CD8-positive, alpha-beta memory T cell (primary cell): ENCODE measurements around the gene SMURF2. TPM values are rescaled to one million over a fixed set of nuclear protein-coding genes. Genes with fewer than 3 reads are reported as not detected.

Source experiments
- CTCF ChIA-PET: fragments of 350-600 bp; sonication (Branson Sonifier 250); formaldehyde crosslinking; loops from one replicate; lab custom pipeline; 2021; ENCODE audit warnings: antibody characterized with exemption; lab: Charles Lee
- POLR2A ChIA-PET: fragments of 350-600 bp; sonication (Branson Sonifier 250); formaldehyde crosslinking; loops from one replicate; lab custom pipeline; 2021; ENCODE audit warnings: antibody characterized with exemption; lab: Charles Lee
- DNase-seq, 5 donors: peaks; one replicate each; pipeline versions ENCODE4 v3.0.0 to v3.0.0-alpha.2; 2020 to 2022; ENCODE audit warnings: mixed read lengths in 1 of 5
- H3K27ac ChIP-seq: one replicate; pipeline ENCODE4 v1.7.0; 2013; ENCODE audit warnings: low read depth, mild to moderate bottlenecking, low read length, moderate library complexity
- H3K27me3 ChIP-seq: 2 replicates; pipeline ENCODE4 v1.7.0; 2013; ENCODE audit warnings: low read length, mild to moderate bottlenecking; ENCODE audit not compliant: insufficient read depth, poor library complexity, severe bottlenecking
- H3K36me3 ChIP-seq: 2 replicates; pipeline ENCODE4 v1.7.0; 2013; ENCODE audit warnings: mild to moderate bottlenecking, low read length, moderate library complexity; ENCODE audit not compliant: insufficient read depth
- H3K4me1 ChIP-seq: 2 replicates; pipeline ENCODE4 v1.7.0; 2013; ENCODE audit warnings: mild to moderate bottlenecking, low read length, moderate library complexity; ENCODE audit not compliant: insufficient read depth
- H3K4me3 ChIP-seq: 2 replicates; pipeline ENCODE4 v1.7.0; 2013; ENCODE audit warnings: mild to moderate bottlenecking, low read length
- H3K9me3 ChIP-seq: 2 replicates; pipeline ENCODE4 v1.7.0; 2013; ENCODE audit warnings: mild to moderate bottlenecking, low read length
- H3K27ac Mint-ChIP-seq, 8 donors: one replicate each; pipeline ENCODE4 v1.8.0; 2020 to 2021; ENCODE audit warnings: mixed read lengths in 8 of 8, mild to moderate bottlenecking in 6 of 8, inconsistent platforms in 3 of 8, moderate library complexity in 3 of 8
- H3K27me3 Mint-ChIP-seq, 2 donors: one replicate each; pipeline ENCODE4 v1.8.0; 2020 to 2021; ENCODE audit warnings: mixed read lengths in 2 of 2, mild to moderate bottlenecking in 1 of 2, moderate library complexity in 1 of 2
- H3K36me3 Mint-ChIP-seq, 3 donors: one replicate each; pipeline ENCODE4 v1.8.0; 2020 to 2021; ENCODE audit warnings: mixed read lengths in 3 of 3, inconsistent platforms in 1 of 3, mild to moderate bottlenecking in 1 of 3
- H3K4me1 Mint-ChIP-seq, 3 donors: one replicate each; pipeline ENCODE4 v1.8.0; 2020 to 2021; ENCODE audit warnings: mixed read lengths in 3 of 3, inconsistent platforms in 1 of 3, mild to moderate bottlenecking in 1 of 3
- H3K4me3 Mint-ChIP-seq, 7 donors: one replicate each; pipeline ENCODE4 v1.8.0; 2020 to 2021; ENCODE audit warnings: mixed read lengths in 7 of 7, mild to moderate bottlenecking in 6 of 7, moderate library complexity in 4 of 7, inconsistent platforms in 2 of 7
- H3K9me3 Mint-ChIP-seq, 5 donors: one replicate each; pipeline ENCODE4 v1.8.0; 2020 to 2022; ENCODE audit warnings: mixed read lengths in 5 of 5, mild to moderate bottlenecking in 3 of 5, moderate library complexity in 2 of 5, inconsistent platforms in 1 of 5
- polyA plus RNA-seq: library from polyadenylated mRNA; unstranded; fragments of 300-500 nt; fragmentation: Illumina TruSeq; gene quantifications from one replicate; pipeline ENCODE4 v1.2.3, GENCODE V29; 2021
- total RNA-seq, 2 experiments: library from RNA; stranded (reverse); gene quantifications; one replicate each; pipeline ENCODE4 v1.2.3, GENCODE V29; 2021

SMURF2 gene
- total and polyA plus RNA-seq, 3 experiments from 2014 or later: 7.8 to 19.0 (median 18.9) TPM

- Histone ChIP-seq H3K4me1 (peaks cover 77% of the 10 kb centered on the region), H3K36me3 (peaks cover 65% of the 10 kb centered on the region), H3K27ac (no peak overlapping the region), H3K27me3 (no peaks in the 10 kb centered on the region), H3K9me3 (no peaks in the 10 kb centered on the region), H3K4me3 (no peak overlapping the region)
- no peaks in the 10 kb centered on the region for H3K9me3 Mint-ChIP-seq
- DNase-seq: peak in 1 of 5 donors; percentile 21
- H3K27ac Mint-ChIP-seq: peak overlapping the region in 6 of 8 donors; percentile 9 to 99 (median 54)
- peaks cover 77 to 98% (median 97%) of the 10 kb centered on the region in 3 donors for H3K4me1 Mint-ChIP-seq
- POLR2A ChIA-PET: interaction anchor here (1.0 kb wide), 1 partner anchor 80 kb away, joined by 3 read pairs; no protein-coding TSS in a partner anchor
- H3K27me3 Mint-ChIP-seq: peaks cover 0 to 25% of the 10 kb centered on the region in 2 donors
- peak overlapping the region in 5 of 7 donors; percentile 2 to 100 (median 33) for H3K4me3 Mint-ChIP-seq
- CTCF ChIA-PET: no interaction called here
- H3K36me3 Mint-ChIP-seq: peaks cover 40 to 88% (median 52%) of the 10 kb centered on the region in 3 donors
Observed at GRCh38 chr17:64499805-64500486, 162.2 kb downstream of the SMURF2 start.

GRCh38 chr17:64498308-64499203, 163.6 kb downstream of the SMURF2 start:
- H3K4me1 Mint-ChIP-seq: peaks cover 77 to 98% (median 97%) of the 10 kb centered on the region in 3 donors
- peak overlapping the region; percentile 22 to 99 (median 98) for H3K27ac Mint-ChIP-seq
- H3K4me3 ChIP-seq: no peak overlapping the region
- no peak overlapping the region for H3K27ac ChIP-seq
- DNase-seq: peak in 1 of 5 donors; percentile 20
- H3K4me3 Mint-ChIP-seq: peak overlapping the region in 5 of 7 donors; percentile 3 to 100 (median 59)
- H3K27me3 ChIP-seq: no peaks in the 10 kb centered on the region
- H3K9me3 Mint-ChIP-seq: no peaks in the 10 kb centered on the region
- H3K36me3 ChIP-seq: peaks cover 51% of the 10 kb centered on the region
- H3K27me3 Mint-ChIP-seq: peaks cover 0 to 17% of the 10 kb centered on the region in 2 donors
- ChIA-PET POLR2A (interaction anchor here (0.6 to 2.8 kb wide), 5 partner anchors 7 to 159 kb away, joined by 3 to 168 read pairs (median 4); partner anchors contain the start of genes CEP95 and DDX5), CTCF (interaction anchor here (0.6 to 3.9 kb wide), 3 partner anchors 8 to 80 kb away, joined by 3 to 37 read pairs (median 3); partner anchors contain the start of genes CEP95 and DDX5)
- peaks cover 28 to 82% (median 38%) of the 10 kb centered on the region in 3 donors for H3K36me3 Mint-ChIP-seq
- H3K4me1 ChIP-seq: peaks cover 75% of the 10 kb centered on the region
- no peaks in the 10 kb centered on the region for H3K9me3 ChIP-seq

GRCh38 chr17:64497565-64498035, 164.5 kb downstream of the SMURF2 start:
- Mint-ChIP-seq H3K36me3 (peaks cover 20 to 76% (median 32%) of the 10 kb centered on the region in 3 donors), H3K27ac (peak overlapping the region; percentile 94 to 99 (median 99)), H3K4me1 (peaks cover 72 to 94% (median 94%) of the 10 kb centered on the region in 3 donors), H3K27me3 (peaks cover 0 to 15% of the 10 kb centered on the region in 2 donors), H3K4me3 (peak overlapping the region; percentile 97 to 100 (median 100)), H3K9me3 (no peaks in the 10 kb centered on the region)
- peaks cover 42% of the 10 kb centered on the region for H3K36me3 ChIP-seq
- ChIA-PET POLR2A (interaction anchor here (0.7 to 2.8 kb wide), 3 partner anchors 8 to 106 kb away, joined by 5 to 168 read pairs (median 10); partner anchors contain the start of genes CEP95 and DDX5), CTCF (interaction anchor here (0.6 to 3.9 kb wide), 3 partner anchors 9 to 79 kb away, joined by 3 to 37 read pairs (median 3); partner anchors contain the start of genes CEP95 and DDX5)
- DNase-seq: no peak
- H3K9me3 ChIP-seq: no peaks in the 10 kb centered on the region
- H3K27me3 ChIP-seq: no peaks in the 10 kb centered on the region
- peaks cover 70% of the 10 kb centered on the region for H3K4me1 ChIP-seq
- peak overlapping the region; percentile 76 for H3K27ac ChIP-seq
- peak overlapping the region; percentile 90 for H3K4me3 ChIP-seq

GRCh38 chr17:64496786-64497564, 165.1 kb downstream of the SMURF2 start, which contains the start of gene POLG2:
TSS of gene POLG2 (minus strand) at chr17:64497054. CDS start at chr17:64496968, 86 bp downstream.
- Histone ChIP-seq H3K27me3 (no peaks in the 10 kb centered on the region), H3K4me3 (peak within 1 kb of the TSS; percentile 90), H3K27ac (peak within 1 kb of the TSS; percentile 76), H3K9me3 (no peaks in the 10 kb centered on the region), H3K36me3 (peaks cover 39% of the 10 kb centered on the region), H3K4me1 (peaks cover 65% of the 10 kb centered on the region)
- ChIA-PET POLR2A (interaction anchor here (0.5 to 2.8 kb wide), 6 partner anchors 9 to 1773 kb away, joined by 3 to 168 read pairs (median 5); partner anchors contain the start of genes CEP95 and DDX5), CTCF (interaction anchor here (0.6 to 3.9 kb wide), 6 partner anchors 9 to 152 kb away, joined by 3 to 37 read pairs (median 3); partner anchors contain the start of genes CEP95 and DDX5)
- H3K36me3 Mint-ChIP-seq: peaks cover 14 to 71% (median 27%) of the 10 kb centered on the region in 3 donors
- H3K4me1 Mint-ChIP-seq: peaks cover 69 to 90% (median 88%) of the 10 kb centered on the region in 3 donors
- peaks cover 0 to 15% of the 10 kb centered on the region in 2 donors for H3K27me3 Mint-ChIP-seq
- H3K4me3 Mint-ChIP-seq: peak within 1 kb of the TSS; percentile 97 to 100 (median 100)
- peak within 1 kb of the TSS; percentile 94 to 99 (median 99) for H3K27ac Mint-ChIP-seq
- H3K9me3 Mint-ChIP-seq: no peaks in the 10 kb centered on the region
- DNase-seq: peak; percentile 95 to 98 (median 96)

GRCh38 chr17:64496348-64496785, 165.7 kb downstream of the SMURF2 start:
- H3K36me3 Mint-ChIP-seq: peaks cover 9 to 70% (median 22%) of the 10 kb centered on the region in 3 donors

More at GRCh38 chr17:64496348-64496785, 165.7 kb downstream of the SMURF2 start:
- Mint-ChIP-seq H3K27ac (peak overlapping the region; percentile 94 to 99 (median 99)), H3K9me3 (no peaks in the 10 kb centered on the region), H3K4me3 (peak overlapping the region; percentile 97 to 100 (median 100)), H3K27me3 (peaks cover 0 to 15% of the 10 kb centered on the region in 2 donors), H3K4me1 (peaks cover 63 to 87% (median 82%) of the 10 kb centered on the region in 3 donors)
- Histone ChIP-seq H3K4me1 (peaks cover 59% of the 10 kb centered on the region), H3K4me3 (peak overlapping the region; percentile 90), H3K9me3 (no peaks in the 10 kb centered on the region), H3K27ac (peak overlapping the region; percentile 76), H3K36me3 (peaks cover 37% of the 10 kb centered on the region), H3K27me3 (no peaks in the 10 kb centered on the region)
- peak in 1 of 5 donors; percentile 3 for DNase-seq
- ChIA-PET CTCF (interaction anchor here (0.6 to 3.9 kb wide), 5 partner anchors 10 to 153 kb away, joined by 3 to 37 read pairs (median 3); partner anchors contain the start of genes CEP95 and DDX5), POLR2A (interaction anchor here (0.5 to 2.8 kb wide), 6 partner anchors 10 to 1773 kb away, joined by 3 to 168 read pairs (median 4); partner anchors contain the start of genes CEP95, DDX5 and ICAM2)
